HG02571 (cell line): ENCODE measurements around the gene CTXND2.

ENCODE experiments used
- ATAC-seq: cut with Tn5 transposase; IDR thresholded peaks from one replicate; pipeline ENCODE4 v1.9.1; 2021; ENCODE audit warnings: mild to moderate bottlenecking, moderate library complexity; ENCODE audit not compliant: unreplicated experiment

The CTXND2 gene

DNA sequence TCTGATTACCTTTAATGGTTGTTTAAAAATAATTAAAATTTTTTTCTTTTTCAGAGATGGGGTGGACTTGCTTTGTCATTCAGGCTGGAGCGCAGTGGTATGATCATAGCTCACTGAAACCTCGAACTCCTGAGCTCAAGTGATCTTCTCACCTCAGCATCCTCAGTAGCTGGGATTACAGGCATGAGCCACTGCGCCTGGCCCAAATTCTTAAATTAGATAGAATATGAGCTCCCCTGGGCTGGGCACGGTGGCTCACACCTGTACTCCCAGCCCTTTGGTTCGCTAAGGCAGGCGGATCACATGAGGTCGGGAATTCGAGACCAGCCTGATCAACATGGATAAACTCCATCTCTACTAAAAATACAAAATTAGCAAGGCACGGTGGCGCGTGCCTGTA is 70.7 kb downstream of the CTXND2 start:
- ATAC-seq: no peak

DNA sequence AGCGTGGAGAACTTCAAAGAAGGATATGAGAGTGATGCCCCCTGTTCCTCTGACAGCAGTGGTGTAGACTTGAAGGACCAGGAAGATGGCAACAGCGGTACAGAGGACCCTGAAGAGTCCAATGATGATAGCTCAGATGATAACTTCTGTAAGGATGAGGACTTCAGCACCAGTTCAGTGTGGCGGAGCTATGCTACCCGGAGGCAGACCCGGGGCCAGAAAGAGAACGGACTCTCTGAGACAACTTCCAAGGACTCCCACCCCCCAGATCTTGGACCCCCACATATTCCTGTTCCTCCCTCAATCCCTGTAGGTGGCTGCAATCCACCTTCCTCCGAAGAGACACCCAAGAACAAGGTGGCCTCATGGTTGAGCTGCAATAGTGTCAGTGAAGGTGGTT is 73.7 kb downstream of the CTXND2 start:
- no peak for ATAC-seq

DNA sequence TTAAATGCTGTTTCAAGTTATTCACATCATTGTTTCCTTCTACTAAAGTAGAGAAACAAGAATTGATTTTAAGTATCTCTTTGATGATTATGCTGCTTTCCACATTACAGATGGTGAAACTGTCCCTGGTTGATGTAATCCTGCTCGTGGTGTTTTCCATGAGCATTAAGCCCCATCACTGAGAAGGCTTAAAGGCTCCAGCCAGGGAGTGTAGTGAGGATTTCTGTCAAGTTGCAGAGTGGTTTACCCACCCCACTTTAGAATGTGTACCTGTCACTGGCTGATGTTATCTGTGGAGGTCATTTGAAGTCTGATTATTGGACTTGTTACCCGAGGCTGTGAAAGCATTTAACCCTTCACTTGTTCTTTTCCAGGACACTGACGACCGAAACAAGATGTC is 74.8 kb downstream of the CTXND2 start:
- ATAC-seq: no peak
